Ammon's horn (tissue), 1 donor: ENCODE data around the gene TBC1D22B.

Experiments
- DNase-seq: peaks from one replicate; pipeline ENCODE4 v3.0.0-alpha.2; 2016; ENCODE audit warnings: low spot score

TBC1D22B gene

GRCh38 chr6:37239950-37240713 lies 17.4 kb upstream of the TBC1D22B start:
- DNase-seq = peak; percentile 78

- no peak for DNase-seq
Observed at GRCh38 chr6:37241131-37241530, 16.4 kb upstream of the TBC1D22B start.

- no peak for DNase-seq
Observed at GRCh38 chr6:37241775-37242428, 15.7 kb upstream of the TBC1D22B start.

- no peak for DNase-seq
Observed at GRCh38 chr6:37242429-37243052, 15.0 kb upstream of the TBC1D22B start.

GRCh38 chr6:37243131-37243815 lies 14.3 kb upstream of the TBC1D22B start:
- DNase-seq = no peak

- DNase-seq = no peak
Observed at GRCh38 chr6:37243816-37244370, 13.7 kb upstream of the TBC1D22B start.

- peak; percentile 55 for DNase-seq
Observed at GRCh38 chr6:37244430-37245310, 12.9 kb upstream of the TBC1D22B start.

- no peak for DNase-seq
Observed at GRCh38 chr6:37251211-37251780, 6.3 kb upstream of the TBC1D22B start.

GRCh38 chr6:37253486-37254007 lies 4.0 kb upstream of the TBC1D22B start:
- no peak for DNase-seq

GRCh38 chr6:37254881-37255280 lies 2.7 kb upstream of the TBC1D22B start:
- DNase-seq = no peak

- no peak for DNase-seq
Observed at GRCh38 chr6:37256692-37257319, 766 bp upstream of the TBC1D22B start.

GRCh38 chr6:37257320-37257633 lies 295 bp upstream of the TBC1D22B start:
- no peak for DNase-seq

GRCh38 chr6:37258405-37259105 lies 983 bp downstream of the TBC1D22B start:
- DNase-seq = no peak

- DNase-seq = no peak
Observed at GRCh38 chr6:37259191-37259590, 1.6 kb downstream of the TBC1D22B start.

GRCh38 chr6:37260040-37260439 lies 2.5 kb downstream of the TBC1D22B start:
- DNase-seq = no peak

- no peak for DNase-seq
Observed at GRCh38 chr6:37260444-37260843, 2.9 kb downstream of the TBC1D22B start.

- no peak for DNase-seq
Observed at GRCh38 chr6:37261198-37261597, 3.6 kb downstream of the TBC1D22B start.

- no peak for DNase-seq
Observed at GRCh38 chr6:37262446-37263026, 5.0 kb downstream of the TBC1D22B start.

- DNase-seq = no peak
Observed at GRCh38 chr6:37265001-37265400, 7.4 kb downstream of the TBC1D22B start.
